Right cardiac atrium (tissue), 5 donors: Measurements from ENCODE around the gene CAV1. TPM values are rescaled to one million over a fixed set of nuclear protein-coding genes. Genes with fewer than 3 reads are reported as not detected.

Experiments used
- ATAC-seq, 2 donors: fragments of 200-7000 bp; cut with Tn5 transposase; one replicate each; pipeline versions ENCODE4 v1.8.0 to v1.9.1; 2020; ENCODE audit warnings: moderate library complexity in 2 of 2, mild to moderate bottlenecking in 1 of 2
- DNase-seq, 3 donors: peaks; one replicate each; pipeline ENCODE4 v3.0.0-alpha.2; 2020
- H3K27ac ChIP-seq: one replicate; pipeline ENCODE4 v1.5.1; 2013; ENCODE audit warnings: mild to moderate bottlenecking, low read length, control low read depth, moderate library complexity
- H3K27me3 ChIP-seq: one replicate; pipeline ENCODE4 v1.6.1; 2013; ENCODE audit not compliant: control insufficient read depth, insufficient read depth
- H3K4me1 ChIP-seq: one replicate; pipeline ENCODE4 v1.6.1; 2013; ENCODE audit warnings: low read length; ENCODE audit not compliant: control insufficient read depth, insufficient read depth
- H3K4me3 ChIP-seq: one replicate; pipeline ENCODE4 v1.5.1; 2013; ENCODE audit warnings: low read length, control low read depth
- H3K9me3 ChIP-seq: one replicate; pipeline ENCODE4 v1.6.1; 2013; ENCODE audit warnings: low read length; ENCODE audit not compliant: control insufficient read depth
- WGBS: extraction: QIAGEN DNeasy Blood & Tissue Kit; methylation state at CpG from one replicate; pipeline ENCODE4 v1.1.7; 2013; 5-methylcytosine and 5-hydroxymethylcytosine counted together
- intact Hi-C, 4 donors: fragments of 100-400 bp; cut with DNase I; formaldehyde crosslinking; loops; one replicate each; pipeline versions ENCODE4 v1.11.0 to v1.14.0; 2022 to 2023
- polyA plus RNA-seq: library from polyadenylated mRNA; stranded (reverse); fragments of 200-250 nt; gene quantifications from one replicate; pipeline ENCODE4 v1.2.3, GENCODE V29; 2013
- total RNA-seq, 4 donors: library from RNA; stranded (reverse); fragmentation: NEBNext Ultra II Directional; extraction: Animal tissue kit (Norgen Biotek cat#: 25700); gene quantifications; one replicate each; pipeline ENCODE4 v1.2.1, GENCODE V29; 2021
- donor health status: healthy with polysubstance abuse.
- donor health status: DM: no; HTN: yes; CAD: no.
- donor health status: DM: no; HTN: no; CAD: no.
- donor health status: DM: no; HTN: yes; CAD: no; lungs with severe emphysema.
- donor health status: DM: yes; HTN: yes; CAD: no.

The CAV1 gene
- total and polyA plus RNA-seq, 5 donors: 269 to 502 (median 357) TPM

DNA sequence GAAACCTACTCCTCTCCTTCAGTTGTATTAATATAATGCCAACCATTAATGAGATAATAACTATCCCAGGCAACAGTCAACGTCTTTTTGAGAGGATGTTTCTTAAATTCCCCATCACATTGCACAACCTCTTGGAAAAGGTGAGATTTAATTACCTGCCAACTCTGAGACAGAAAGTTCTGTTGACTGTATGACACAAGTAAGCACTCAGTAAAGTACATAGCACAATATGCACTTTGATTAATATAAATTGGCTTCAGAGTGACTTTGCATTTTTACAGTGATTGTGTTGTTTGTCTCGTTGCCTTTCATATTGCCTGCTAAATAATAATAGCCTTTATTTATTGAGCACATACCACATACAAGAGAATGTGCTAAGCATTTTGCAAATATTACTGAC lies 46.7 kb downstream of the CAV1 start:
- H3K27ac ChIP-seq: no peak overlapping the region
- H3K4me1 ChIP-seq: peaks cover 2% of the 10 kb centered on the region
- intact Hi-C loops: loop anchor here in 1 of 4 donors (10.0 kb wide), 1 partner anchor 47 kb away; the partner anchor contains the start of gene CAV1

GRCh38 chr7:116572036-116572435 lies 47.2 kb downstream of the CAV1 start:
- no peak for DNase-seq
- no peak overlapping the region for H3K4me3 ChIP-seq
- H3K27ac ChIP-seq: no peak overlapping the region
- no peaks in the 10 kb centered on the region for H3K9me3 ChIP-seq
- intact Hi-C loops: loop anchor here in 1 of 4 donors (10.0 kb wide), 1 partner anchor 47 kb away; the partner anchor contains the start of gene CAV1
- no peaks in the 10 kb centered on the region for H3K27me3 ChIP-seq
- peaks cover 7% of the 10 kb centered on the region for H3K4me1 ChIP-seq
- WGBS: 94% methylated on average over 3 of the region's 3 CpGs
- no peak for ATAC-seq

More for the DNA sequence above, 46.7 kb downstream of the CAV1 start:
- Histone ChIP-seq H3K27me3 (no peaks in the 10 kb centered on the region), H3K4me3 (no peak overlapping the region), H3K9me3 (no peaks in the 10 kb centered on the region)
- 55% methylated on average over 2 of the region's 2 CpGs for WGBS
- ATAC-seq (no peak), DNase-seq (no peak)

DNA sequence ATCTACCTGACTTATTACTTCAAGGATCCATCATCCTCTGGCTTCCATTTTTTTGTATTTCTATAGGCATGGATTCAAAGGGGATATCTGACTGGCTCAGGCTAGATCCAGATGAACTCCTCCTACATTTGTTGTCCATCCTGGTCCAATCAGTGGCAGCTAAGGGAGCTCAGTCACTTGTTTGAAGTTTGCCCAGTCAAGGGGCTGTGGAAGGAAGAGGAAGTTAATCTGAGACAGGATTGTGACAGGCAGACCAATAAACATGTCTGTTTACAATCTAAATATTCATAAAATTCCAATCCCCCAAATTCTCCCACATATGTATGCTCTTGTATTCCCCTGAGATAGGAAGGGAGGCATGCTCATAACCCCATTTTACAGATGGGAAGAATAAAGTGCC lies 48.7 kb downstream of the CAV1 start:
- ATAC-seq (no peak), DNase-seq (no peak)
- Histone ChIP-seq H3K4me1 (peaks cover 12% of the 10 kb centered on the region), H3K27me3 (no peaks in the 10 kb centered on the region), H3K9me3 (no peaks in the 10 kb centered on the region), H3K27ac (peak overlapping the region; percentile 46), H3K4me3 (no peak overlapping the region)
- intact Hi-C loops: loop anchor here in 1 of 4 donors (10.0 kb wide), 1 partner anchor 49 kb away; the partner anchor contains the start of gene CAV1

DNA sequence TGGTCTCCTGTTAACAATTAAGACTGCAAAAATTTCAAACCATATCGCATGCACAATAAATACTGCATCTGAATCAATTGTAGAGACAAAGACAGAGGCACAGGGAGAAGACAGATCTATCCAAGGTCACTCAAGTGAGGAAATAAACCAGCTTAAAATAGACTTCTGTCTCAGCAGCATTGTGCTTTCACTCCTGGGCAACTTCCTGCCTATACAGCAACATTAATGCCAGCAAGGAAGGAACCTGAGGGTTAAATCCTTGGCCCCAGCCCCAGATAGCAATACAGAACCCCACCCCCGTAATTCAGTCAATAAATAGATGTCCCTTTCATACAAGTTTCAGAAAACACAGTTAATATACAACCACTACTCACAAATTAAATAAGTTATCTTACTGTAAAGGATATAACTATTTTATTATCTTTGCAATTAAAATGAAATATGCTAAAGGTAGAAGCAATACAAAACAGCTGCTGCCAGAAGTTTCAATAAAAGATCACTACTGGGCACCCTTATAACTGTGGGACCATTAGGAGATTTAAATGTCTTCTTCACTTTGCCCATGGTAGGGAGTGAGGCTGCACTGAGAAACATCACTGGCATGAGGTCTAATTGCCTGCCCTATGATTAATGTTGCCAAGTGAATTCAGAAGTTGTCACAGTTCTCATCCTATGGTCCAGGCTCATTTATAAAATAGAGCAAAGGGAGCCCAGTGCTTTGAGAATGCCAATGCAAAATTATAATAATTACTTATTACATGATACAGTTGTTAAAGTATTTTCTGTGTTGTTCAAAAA lies 49.4 kb downstream of the CAV1 start:
- no peak overlapping the region for H3K4me3 ChIP-seq
- peaks cover 12% of the 10 kb centered on the region for H3K4me1 ChIP-seq
- WGBS: 48% methylated on average over 2 of the region's 2 CpGs
- H3K9me3 ChIP-seq: no peaks in the 10 kb centered on the region
- DNase-seq (no peak), ATAC-seq (peak; percentile 73 to 77)
- intact Hi-C loops: loop anchor here in 1 of 4 donors (10.0 kb wide), 1 partner anchor 49 kb away; the partner anchor contains the start of gene CAV1
- H3K27me3 ChIP-seq: no peaks in the 10 kb centered on the region
- H3K27ac ChIP-seq: peak overlapping the region; percentile 46

- Histone ChIP-seq H3K4me3 (no peak overlapping the region), H3K4me1 (peaks cover 12% of the 10 kb centered on the region), H3K27ac (no peak overlapping the region), H3K27me3 (no peaks in the 10 kb centered on the region), H3K9me3 (no peaks in the 10 kb centered on the region)
- WGBS: 85% methylated on average over 1 of the region's 1 CpG
- intact Hi-C loops: loop anchor here in 1 of 4 donors (10.0 kb wide), 1 partner anchor 51 kb away; the partner anchor contains the start of gene CAV1
- DNase-seq (no peak), ATAC-seq (no peak)
Measured at GRCh38 chr7:116575853-116576252, 51.0 kb downstream of the CAV1 start.

- 52% methylated on average over 7 of the region's 7 CpGs for WGBS
- DNase-seq (peak in 1 of 3 donors; percentile 35), ATAC-seq (peak; percentile 58 to 79)
- peak overlapping the region; percentile 19 for H3K27ac ChIP-seq
- peaks cover 12% of the 10 kb centered on the region for H3K4me1 ChIP-seq
- H3K9me3 ChIP-seq: no peaks in the 10 kb centered on the region
- no peaks in the 10 kb centered on the region for H3K27me3 ChIP-seq
- H3K4me3 ChIP-seq: no peak overlapping the region
- intact Hi-C loops: loop anchor here in 1 of 4 donors (10.0 kb wide), 1 partner anchor 52 kb away; the partner anchor contains the start of gene CAV1
Measured at GRCh38 chr7:116576350-116577319, 51.8 kb downstream of the CAV1 start.

GRCh38 chr7:116577320-116577871 lies 52.6 kb downstream of the CAV1 start:
- DNase-seq: no peak
- 51% methylated on average over 6 of the region's 6 CpGs for WGBS
- no peak for ATAC-seq
- intact Hi-C loops: loop anchor here in 1 of 4 donors (10.0 kb wide), 1 partner anchor 53 kb away; the partner anchor contains the start of gene CAV1
- peak overlapping the region; percentile 19 for H3K27ac ChIP-seq
- no peaks in the 10 kb centered on the region for H3K9me3 ChIP-seq
- H3K4me3 ChIP-seq: no peak overlapping the region
- H3K27me3 ChIP-seq: no peaks in the 10 kb centered on the region
- peaks cover 14% of the 10 kb centered on the region for H3K4me1 ChIP-seq

DNA sequence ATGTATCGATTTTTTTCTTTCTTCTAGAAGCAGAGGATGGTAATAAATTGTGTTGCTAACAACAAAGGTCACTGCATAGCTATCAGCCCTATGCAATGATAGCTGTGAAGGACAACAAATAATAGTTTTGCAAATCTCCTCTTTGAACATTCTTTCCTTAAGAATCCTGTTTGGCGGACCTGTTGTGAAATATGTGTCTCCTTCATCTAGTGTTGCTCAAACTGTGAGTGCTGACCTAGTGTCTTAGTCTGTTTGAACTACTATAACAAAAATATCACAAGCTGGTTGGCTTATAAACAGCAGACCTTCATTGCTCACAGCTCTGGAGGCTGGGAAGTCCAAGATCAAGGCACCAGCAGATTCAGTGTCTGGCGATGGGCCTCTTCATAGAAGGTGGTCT lies 53.7 kb downstream of the CAV1 start:
- no peaks in the 10 kb centered on the region for H3K9me3 ChIP-seq
- H3K27ac ChIP-seq: no peak overlapping the region
- no peak overlapping the region for H3K4me3 ChIP-seq
- DNase-seq (no peak), ATAC-seq (no peak)
- intact Hi-C loops: loop anchor here in 2 of 4 donors (2.0 to 10.0 kb wide), 2 partner anchors 44 to 54 kb away; partner anchors contain the start of gene CAV1 (in 1 of the 2)
- 96% methylated on average over 3 of the region's 3 CpGs for WGBS
- H3K4me1 ChIP-seq: peaks cover 13% of the 10 kb centered on the region
- no peaks in the 10 kb centered on the region for H3K27me3 ChIP-seq

DNA sequence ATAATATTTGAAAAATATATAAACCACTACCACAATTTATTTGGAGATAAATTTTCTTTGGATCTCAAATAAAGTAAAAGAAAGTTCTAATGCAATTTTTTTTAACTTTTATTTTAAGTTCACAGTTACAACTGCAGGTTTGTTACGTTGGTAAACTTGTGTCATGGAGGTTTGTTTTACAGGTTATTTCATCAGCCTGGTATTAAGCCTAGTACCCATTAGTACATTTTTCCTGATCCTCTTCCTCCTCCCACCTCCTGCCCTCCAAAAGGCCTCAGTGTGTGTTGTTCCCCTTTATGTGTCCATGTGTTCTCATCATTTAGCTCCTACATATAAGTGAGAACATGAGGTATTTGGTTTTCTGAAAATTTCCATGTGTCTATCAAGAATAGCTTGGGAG lies 54.5 kb downstream of the CAV1 start:
- ATAC-seq (no peak), DNase-seq (no peak)
- Histone ChIP-seq H3K9me3 (no peaks in the 10 kb centered on the region), H3K27ac (no peak overlapping the region), H3K27me3 (no peaks in the 10 kb centered on the region), H3K4me1 (peaks cover 13% of the 10 kb centered on the region), H3K4me3 (no peak overlapping the region)
- 92% methylated on average over 1 of the region's 1 CpG for WGBS
- intact Hi-C loops: loop anchor here in 2 of 4 donors (2.0 to 10.0 kb wide), 2 partner anchors 45 to 55 kb away; partner anchors contain the start of gene CAV1 (in 1 of the 2)

DNA sequence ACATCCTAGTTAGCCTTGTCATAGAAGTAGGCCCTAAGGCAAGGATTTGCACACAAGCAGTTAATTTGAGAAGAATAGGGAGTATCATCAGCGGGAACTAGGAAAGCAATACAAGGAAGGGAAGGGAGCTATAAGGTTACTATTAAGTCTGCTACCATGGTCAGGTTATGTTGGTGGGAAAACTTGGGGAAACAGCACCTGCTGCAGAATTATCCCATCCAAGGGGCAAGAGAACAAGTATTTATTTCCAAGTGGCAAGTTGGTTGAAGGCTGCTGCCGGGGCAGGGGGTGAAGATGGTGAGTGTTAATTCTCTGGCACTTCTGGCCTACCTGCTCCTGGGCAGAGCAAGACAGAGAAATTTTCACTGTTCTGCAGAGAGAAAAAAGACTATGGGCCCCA lies 55.0 kb downstream of the CAV1 start:
- 94% methylated on average over 2 of the region's 2 CpGs for WGBS
- DNase-seq (no peak), ATAC-seq (no peak)
- no peak overlapping the region for H3K4me3 ChIP-seq
- intact Hi-C loops: loop anchor here (2.0 to 10.0 kb wide), 4 partner anchors 45 to 225 kb away; partner anchors contain the start of gene CAV1 (in 3 of the 4)
- H3K27me3 ChIP-seq: no peaks in the 10 kb centered on the region
- H3K9me3 ChIP-seq: no peaks in the 10 kb centered on the region
- H3K4me1 ChIP-seq: peaks cover 13% of the 10 kb centered on the region
- H3K27ac ChIP-seq: no peak overlapping the region
